Neural cell (in vitro differentiated cells): Measurements from ENCODE around the gene JCHAIN.

Experiments
- EP300 ChIP-seq: fragments of 450-650 bp; conservative IDR thresholded peaks from 2 replicates; pipeline ENCODE4 v1.6.1; 2014; ENCODE audit warnings: antibody characterized with exemption, mild to moderate bottlenecking, moderate library complexity; ENCODE audit not compliant: poor library complexity, severe bottlenecking
- EZH2 ChIP-seq: fragments of 200-600, 300-800 bp; shearing (Covaris generic), sonication (generic); IDR thresholded peaks from 2 replicates; pipeline ENCODE4 v1.6.1; 2014; ENCODE audit warnings: antibody characterized with exemption, low read length, borderline replicate concordance, mild to moderate bottlenecking; ENCODE audit not compliant: insufficient read depth, poor library complexity, severe bottlenecking
- POLR2AphosphoS5 ChIP-seq: IDR thresholded peaks from 2 replicates; pipeline ENCODE4 v1.6.1; 2012
- RAD21 ChIP-seq: fragments of 450-650 bp; conservative IDR thresholded peaks from 2 replicates; pipeline ENCODE4 v1.6.1; 2014; ENCODE audit warnings: antibody characterized with exemption, mild to moderate bottlenecking, moderate library complexity
- SMC3 ChIP-seq: fragments of 450-650 bp; conservative IDR thresholded peaks from 2 replicates; pipeline ENCODE4 v1.6.1; 2014; ENCODE audit warnings: antibody characterized with exemption, mild to moderate bottlenecking, moderate library complexity; ENCODE audit not compliant: poor library complexity
- TAF1 ChIP-seq: IDR thresholded peaks from 2 replicates; pipeline ENCODE4 v1.6.1; 2012; ENCODE audit warnings: low read depth
- TF ChIP-seq, protein P1 (sequence below): fragments of 450-650 bp; IDR thresholded peaks from 2 replicates; pipeline ENCODE4 v1.5.1; 2014; ENCODE audit warnings: antibody characterized with exemption, mild to moderate bottlenecking, moderate library complexity; ENCODE audit not compliant: poor library complexity, severe bottlenecking
- TF ChIP-seq, protein P2 (sequence below): IDR thresholded peaks from 2 replicates; pipeline ENCODE4 v1.6.1; 2012; ENCODE audit warnings: borderline replicate concordance

DNA sequence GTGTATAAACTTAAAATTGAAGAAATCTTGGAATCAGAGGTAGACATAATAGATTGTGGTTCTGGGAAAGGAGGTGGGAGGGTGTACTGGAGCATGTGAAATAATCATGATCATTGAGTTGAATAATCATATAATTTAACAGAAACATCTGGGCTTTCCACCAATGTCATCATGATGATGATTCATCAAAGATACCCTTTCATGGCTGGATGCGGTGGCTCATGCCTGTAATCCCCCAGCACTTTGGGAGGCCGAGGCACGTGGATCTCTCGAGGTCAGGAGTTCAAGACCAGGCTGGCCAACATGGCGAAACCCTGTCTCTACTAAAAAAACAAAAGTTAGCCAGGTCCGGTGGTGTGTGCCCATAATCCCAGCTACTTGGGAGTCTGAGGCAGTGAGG is 48.8 kb upstream of the JCHAIN start:
- TF ChIP-seq, protein P1, sequence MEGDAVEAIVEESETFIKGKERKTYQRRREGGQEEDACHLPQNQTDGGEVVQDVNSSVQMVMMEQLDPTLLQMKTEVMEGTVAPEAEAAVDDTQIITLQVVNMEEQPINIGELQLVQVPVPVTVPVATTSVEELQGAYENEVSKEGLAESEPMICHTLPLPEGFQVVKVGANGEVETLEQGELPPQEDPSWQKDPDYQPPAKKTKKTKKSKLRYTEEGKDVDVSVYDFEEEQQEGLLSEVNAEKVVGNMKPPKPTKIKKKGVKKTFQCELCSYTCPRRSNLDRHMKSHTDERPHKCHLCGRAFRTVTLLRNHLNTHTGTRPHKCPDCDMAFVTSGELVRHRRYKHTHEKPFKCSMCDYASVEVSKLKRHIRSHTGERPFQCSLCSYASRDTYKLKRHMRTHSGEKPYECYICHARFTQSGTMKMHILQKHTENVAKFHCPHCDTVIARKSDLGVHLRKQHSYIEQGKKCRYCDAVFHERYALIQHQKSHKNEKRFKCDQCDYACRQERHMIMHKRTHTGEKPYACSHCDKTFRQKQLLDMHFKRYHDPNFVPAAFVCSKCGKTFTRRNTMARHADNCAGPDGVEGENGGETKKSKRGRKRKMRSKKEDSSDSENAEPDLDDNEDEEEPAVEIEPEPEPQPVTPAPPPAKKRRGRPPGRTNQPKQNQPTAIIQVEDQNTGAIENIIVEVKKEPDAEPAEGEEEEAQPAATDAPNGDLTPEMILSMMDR: no peak
- TF ChIP-seq EZH2: no peak
- TF ChIP-seq SMC3: no peak
- TF ChIP-seq TAF1: no peak
- no peak for TF ChIP-seq EP300
- TF ChIP-seq RAD21: no peak
- TF ChIP-seq POLR2AphosphoS5: no peak
- TF ChIP-seq, protein P2, sequence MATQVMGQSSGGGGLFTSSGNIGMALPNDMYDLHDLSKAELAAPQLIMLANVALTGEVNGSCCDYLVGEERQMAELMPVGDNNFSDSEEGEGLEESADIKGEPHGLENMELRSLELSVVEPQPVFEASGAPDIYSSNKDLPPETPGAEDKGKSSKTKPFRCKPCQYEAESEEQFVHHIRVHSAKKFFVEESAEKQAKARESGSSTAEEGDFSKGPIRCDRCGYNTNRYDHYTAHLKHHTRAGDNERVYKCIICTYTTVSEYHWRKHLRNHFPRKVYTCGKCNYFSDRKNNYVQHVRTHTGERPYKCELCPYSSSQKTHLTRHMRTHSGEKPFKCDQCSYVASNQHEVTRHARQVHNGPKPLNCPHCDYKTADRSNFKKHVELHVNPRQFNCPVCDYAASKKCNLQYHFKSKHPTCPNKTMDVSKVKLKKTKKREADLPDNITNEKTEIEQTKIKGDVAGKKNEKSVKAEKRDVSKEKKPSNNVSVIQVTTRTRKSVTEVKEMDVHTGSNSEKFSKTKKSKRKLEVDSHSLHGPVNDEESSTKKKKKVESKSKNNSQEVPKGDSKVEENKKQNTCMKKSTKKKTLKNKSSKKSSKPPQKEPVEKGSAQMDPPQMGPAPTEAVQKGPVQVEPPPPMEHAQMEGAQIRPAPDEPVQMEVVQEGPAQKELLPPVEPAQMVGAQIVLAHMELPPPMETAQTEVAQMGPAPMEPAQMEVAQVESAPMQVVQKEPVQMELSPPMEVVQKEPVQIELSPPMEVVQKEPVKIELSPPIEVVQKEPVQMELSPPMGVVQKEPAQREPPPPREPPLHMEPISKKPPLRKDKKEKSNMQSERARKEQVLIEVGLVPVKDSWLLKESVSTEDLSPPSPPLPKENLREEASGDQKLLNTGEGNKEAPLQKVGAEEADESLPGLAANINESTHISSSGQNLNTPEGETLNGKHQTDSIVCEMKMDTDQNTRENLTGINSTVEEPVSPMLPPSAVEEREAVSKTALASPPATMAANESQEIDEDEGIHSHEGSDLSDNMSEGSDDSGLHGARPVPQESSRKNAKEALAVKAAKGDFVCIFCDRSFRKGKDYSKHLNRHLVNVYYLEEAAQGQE: no peak
